Heart right ventricle (tissue), 16 donors: ENCODE results near the gene PIK3R6. TPM values are rescaled to one million over a fixed set of nuclear protein-coding genes. Genes with fewer than 3 reads are reported as not detected.

Source experiments
- ATAC-seq, 8 donors: fragments of 200-7000 bp; cut with Tn5 transposase; one replicate each; pipeline ENCODE4 v1.9.1; 2020; ENCODE audit warnings: mild to moderate bottlenecking in 8 of 8, moderate library complexity in 8 of 8, moderate number of reproducible peaks in 1 of 8
- DNase-seq, 2 donors: peaks; one replicate each; pipeline ENCODE4 v3.0.0-alpha.2; 2020
- H3K27ac ChIP-seq, 10 donors: fragments of 200-600 bp; sonication (generic) in 2 of 10; one replicate each; pipeline versions ENCODE4 v1.5.0 to v1.8.0; 2020 to 2022; ENCODE audit warnings: mild to moderate bottlenecking in 3 of 10
- H3K27me3 ChIP-seq, 7 donors: fragments of 200-600 bp; one replicate each; pipeline ENCODE4 v1.8.0; 2021 to 2022; ENCODE audit warnings: mild to moderate bottlenecking in 2 of 7
- H3K36me3 ChIP-seq, 9 donors: fragments of 200-600 bp; sonication (generic) in 1 of 9; one replicate each; pipeline versions ENCODE4 v1.5.0 to v1.8.0; 2020 to 2022; ENCODE audit warnings: mild to moderate bottlenecking in 2 of 9
- H3K4me1 ChIP-seq, 9 donors: fragments of 200-600 bp; sonication (generic) in 1 of 9; one replicate each; pipeline versions ENCODE4 v1.5.0 to v1.8.0; 2020 to 2022; ENCODE audit warnings: mild to moderate bottlenecking in 4 of 9
- H3K4me3 ChIP-seq, 10 donors: fragments of 200-600 bp; sonication (generic) in 2 of 10; one replicate each; pipeline versions ENCODE4 v1.5.0 to v1.8.0; 2020 to 2022; ENCODE audit warnings: mild to moderate bottlenecking in 7 of 10, moderate library complexity in 2 of 10
- H3K9me3 ChIP-seq, 11 donors: fragments of 200-600 bp in 10 of 11; sonication (generic) in 2 of 11; one replicate each; pipeline versions ENCODE4 v1.5.0 to v1.8.0; 2013 to 2022; ENCODE audit warnings: mild to moderate bottlenecking in 2 of 11, control low read depth in 1 of 11, moderate library complexity in 1 of 11
- WGBS, 2 donors: extraction: QIAGEN DNeasy Blood & Tissue Kit; methylation state at CpG; one replicate each; pipeline ENCODE4 v1.1.7; 2013; ENCODE audit warnings: inconsistent platforms in 1 of 2; 5-methylcytosine and 5-hydroxymethylcytosine counted together
- intact Hi-C, 10 donors: fragments of 100-400 bp; cut with DNase I; formaldehyde crosslinking; loops; one replicate each; pipeline versions ENCODE4 v1.11.1 to v1.14.2; 2022
- polyA plus RNA-seq, 2 donors: library from polyadenylated mRNA; stranded (reverse); fragments of 200-250 nt; gene quantifications; one replicate each; pipeline ENCODE4 v1.2.3, GENCODE V29; 2013
- total RNA-seq, 10 donors: library from RNA; stranded (reverse); fragmentation: NEBNext Ultra II Directional in 3 of 10; extraction: Animal tissue kit (Norgen Biotek cat#: 25700) in 3 of 10; gene quantifications; one replicate each; pipeline versions ENCODE4 v1.2.1 to v1.2.4, GENCODE V29; 2021 to 2023
- TF ChIP-seq, protein P1 (sequence below), 9 donors: fragments of 200-600 bp; sonication (generic) in 2 of 9; IDR thresholded peaks; one replicate each; pipeline versions ENCODE4 v1.5.0 to v1.8.0; 2021 to 2022; ENCODE audit warnings: antibody characterized with exemption in 9 of 9, mild to moderate bottlenecking in 5 of 9, moderate library complexity in 1 of 9
- donor health status: Arrhythmogenic right ventricular cardiomyopathy.
- donor health status: ischemic (EF 13 %, LVEDD 7.1; RV severe dilation, severe dysfunction).
- donor health status: healthy with polysubstance abuse.
- donor health status: DM: no; HTN: yes; CAD: no.
- donor health status: DM: no; HTN: no; CAD: no.
- donor health status: ischemic (EF 25% LVEDD 6.9; RV normal size, moderate dysfunction).
- donor health status: ischemic (EF 25% LVEDD 5.7; RV mildly dilated, moderate dysfunction).
- donor health status: healthy.
- donor health status: DM: yes; HTN: yes; CAD: no.
- donor health status: Ischemic cardiomyopathy.
- donor health status: ischemic (EF 35%, LVEDD 5.7; RV mildly dilated, moderate dysfunction).
- donor health status: nonischemic (EF 11% LVEDD 7.7; RV severe dilation, severe dysfunction).
- donor health status: DM: yes; HTN: yes; CAD: no.
- donor health status: PGD.
- donor health status: ischemic (EF 29% LVEDD 5.4; RV normal size, mild dysfunction).
- donor health status: nonischemic (EF 23%, LVEDD 6.1; RV moderate dilation, normal function).

Gene PIK3R6
- total and polyA plus RNA-seq, 12 donors, result 0.32 to 3.4 (median 1.0) TPM

DNA sequence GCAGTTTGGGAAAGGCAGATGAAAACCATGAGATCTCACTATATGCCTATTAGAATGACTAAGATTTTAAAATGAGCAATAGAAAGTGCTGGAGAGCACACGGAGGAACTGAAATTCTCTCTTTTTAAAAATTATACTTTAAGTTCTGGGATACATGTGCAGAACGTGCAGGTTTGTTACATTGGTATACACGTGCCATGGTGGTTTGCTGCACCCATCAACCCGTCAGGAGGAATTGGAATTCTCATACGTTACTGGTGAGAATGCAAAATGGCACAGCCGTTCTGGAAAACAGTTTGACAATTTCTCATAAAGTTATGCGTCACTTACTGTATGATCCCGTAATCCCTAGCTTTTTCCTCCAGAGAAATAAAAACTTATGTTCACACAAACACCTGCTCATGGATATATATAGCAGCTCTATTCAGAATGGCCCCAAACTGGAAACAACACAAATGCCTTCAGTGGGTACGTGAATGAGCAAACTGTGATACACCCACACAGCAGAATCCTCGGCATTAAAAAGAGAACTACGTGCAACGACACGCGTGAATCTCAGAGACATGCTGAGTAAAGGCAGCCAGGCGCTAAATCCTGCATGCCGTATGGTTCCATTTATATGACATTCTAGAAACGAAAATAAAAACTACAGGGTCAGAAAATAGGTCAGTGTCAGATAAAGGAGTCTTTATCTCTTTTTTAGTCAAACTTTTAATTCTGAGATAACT lies 11.8 kb downstream of the PIK3R6 start:
- Histone ChIP-seq H3K9me3 (no peaks in the 10 kb centered on the region), H3K36me3 (no peaks in the 10 kb centered on the region), H3K27me3 (no peaks in the 10 kb centered on the region), H3K27ac (no peak overlapping the region), H3K4me3 (no peak overlapping the region), H3K4me1 (peaks cover 0 to 39% (median 24%) of the 10 kb centered on the region in 9 donors)
- DNase-seq, result no peak
- intact Hi-C loops, result no loop called here
- ATAC-seq, result no peak
- TF ChIP-seq, protein P1, sequence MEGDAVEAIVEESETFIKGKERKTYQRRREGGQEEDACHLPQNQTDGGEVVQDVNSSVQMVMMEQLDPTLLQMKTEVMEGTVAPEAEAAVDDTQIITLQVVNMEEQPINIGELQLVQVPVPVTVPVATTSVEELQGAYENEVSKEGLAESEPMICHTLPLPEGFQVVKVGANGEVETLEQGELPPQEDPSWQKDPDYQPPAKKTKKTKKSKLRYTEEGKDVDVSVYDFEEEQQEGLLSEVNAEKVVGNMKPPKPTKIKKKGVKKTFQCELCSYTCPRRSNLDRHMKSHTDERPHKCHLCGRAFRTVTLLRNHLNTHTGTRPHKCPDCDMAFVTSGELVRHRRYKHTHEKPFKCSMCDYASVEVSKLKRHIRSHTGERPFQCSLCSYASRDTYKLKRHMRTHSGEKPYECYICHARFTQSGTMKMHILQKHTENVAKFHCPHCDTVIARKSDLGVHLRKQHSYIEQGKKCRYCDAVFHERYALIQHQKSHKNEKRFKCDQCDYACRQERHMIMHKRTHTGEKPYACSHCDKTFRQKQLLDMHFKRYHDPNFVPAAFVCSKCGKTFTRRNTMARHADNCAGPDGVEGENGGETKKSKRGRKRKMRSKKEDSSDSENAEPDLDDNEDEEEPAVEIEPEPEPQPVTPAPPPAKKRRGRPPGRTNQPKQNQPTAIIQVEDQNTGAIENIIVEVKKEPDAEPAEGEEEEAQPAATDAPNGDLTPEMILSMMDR (IDR thresholded peaks at IDR 0.05), result no peak
- 78 to 84% methylated on average over 17 of the region's 17 CpGs for WGBS, 2 donors

DNA sequence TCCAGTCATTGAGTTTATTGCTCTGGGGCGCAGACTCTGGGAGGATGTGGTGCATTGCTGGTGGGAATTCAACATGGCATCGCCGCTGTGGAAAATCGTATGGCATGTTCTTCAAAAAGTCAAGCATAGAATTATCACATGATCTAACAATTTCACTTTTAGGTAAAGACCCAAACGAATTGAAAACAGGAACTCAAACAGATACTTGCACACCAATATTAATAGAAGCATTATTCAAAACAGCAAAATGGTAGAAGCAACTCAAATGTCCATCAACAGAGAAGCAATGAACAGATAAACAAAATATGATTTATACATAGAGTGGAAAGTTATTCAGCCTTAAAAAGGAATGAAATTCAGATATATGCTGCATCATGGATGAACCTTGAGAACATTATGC lies 15.9 kb downstream of the PIK3R6 start:
- DNase-seq (no peak), ATAC-seq (no peak)
- no peak overlapping the region for H3K27ac ChIP-seq
- 92 to 93% methylated on average over 5 of the region's 5 CpGs for WGBS, 2 donors
- TF ChIP-seq, protein P1 (IDR thresholded peaks at IDR 0.05), result no peak
- H3K27me3 ChIP-seq, result no peaks in the 10 kb centered on the region
- peaks cover 0 to 11% (median 0%) of the 10 kb centered on the region in 9 donors for H3K36me3 ChIP-seq
- H3K4me1 ChIP-seq, result peaks cover 0 to 26% (median 4%) of the 10 kb centered on the region in 9 donors
- no peak overlapping the region for H3K4me3 ChIP-seq
- intact Hi-C loops, result no loop called here
- H3K9me3 ChIP-seq, result no peaks in the 10 kb centered on the region

DNA sequence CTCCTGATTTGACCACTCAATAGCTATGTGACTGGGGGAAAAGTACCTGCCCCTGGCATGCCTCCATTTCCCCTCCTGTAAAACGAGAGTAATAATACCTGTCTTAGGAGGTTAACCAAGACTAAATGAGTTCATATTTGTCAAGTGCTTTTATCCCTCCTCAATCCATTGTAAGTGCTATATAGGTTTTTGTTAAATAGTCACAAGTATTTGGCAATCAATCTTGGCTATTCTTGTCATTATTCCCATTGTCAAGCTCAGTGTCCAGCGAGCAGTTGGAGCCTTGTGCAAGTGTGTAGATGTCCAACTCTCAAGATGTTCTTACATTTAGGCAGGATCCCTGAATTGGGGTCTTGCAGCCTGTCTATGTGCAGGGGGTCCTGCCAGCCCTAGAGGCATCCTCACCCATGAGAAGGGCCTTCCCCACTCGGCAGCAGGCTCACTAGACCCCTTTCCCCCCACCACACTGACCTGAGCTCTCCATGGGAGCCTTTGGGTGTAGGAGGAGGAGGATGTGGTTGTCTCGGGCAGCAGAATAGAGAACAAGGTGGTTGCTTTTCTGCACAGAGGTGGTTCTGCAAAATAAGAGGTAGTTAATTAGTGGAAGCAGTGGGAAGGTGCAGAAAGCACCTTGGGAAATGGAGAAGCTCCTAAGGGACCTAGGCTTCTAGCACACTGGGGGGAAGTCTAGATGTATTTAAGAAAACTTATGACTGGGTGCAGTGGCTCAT lies 18.0 kb downstream of the PIK3R6 start:
- WGBS, 2 donors, result 86 to 91% methylated on average over 4 of the region's 4 CpGs
- TF ChIP-seq, protein P1 (IDR thresholded peaks at IDR 0.05), result no peak
- peaks cover 0 to 25% (median 0%) of the 10 kb centered on the region in 9 donors for H3K4me1 ChIP-seq
- H3K27ac ChIP-seq, result peak overlapping the region in 1 of 10 donors; percentile 42
- no peaks in the 10 kb centered on the region for H3K27me3 ChIP-seq
- ATAC-seq (no peak), DNase-seq (no peak)
- H3K36me3 ChIP-seq, result peaks cover 0 to 11% (median 0%) of the 10 kb centered on the region in 9 donors
- no peaks in the 10 kb centered on the region for H3K9me3 ChIP-seq
- intact Hi-C loops, result no loop called here
- H3K4me3 ChIP-seq, result no peak overlapping the region

DNA sequence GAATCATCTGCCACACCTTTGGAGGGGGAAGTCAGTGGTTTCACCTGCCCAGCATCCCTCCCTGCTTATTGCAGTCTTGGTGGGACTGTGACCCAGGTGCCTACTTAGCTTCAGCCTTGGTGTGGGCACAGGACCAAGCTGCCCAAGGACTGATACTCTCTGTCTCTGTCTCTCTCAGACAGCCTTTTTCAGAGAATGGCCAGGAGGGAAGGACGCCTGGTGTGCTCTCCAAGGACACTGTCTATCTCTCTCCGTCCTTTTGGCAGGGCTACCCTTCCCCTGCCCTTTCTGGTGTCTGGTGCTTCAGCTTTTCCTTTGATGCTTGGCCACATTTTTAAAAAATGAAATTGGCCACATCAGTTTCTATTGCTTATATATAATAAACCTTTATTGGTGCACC lies 19.6 kb downstream of the PIK3R6 start:
- peaks cover 0 to 25% (median 9%) of the 10 kb centered on the region in 9 donors for H3K4me1 ChIP-seq
- peaks cover 0 to 11% (median 0%) of the 10 kb centered on the region in 9 donors for H3K36me3 ChIP-seq
- 45 to 65% methylated on average over 2 of the region's 2 CpGs for WGBS, 2 donors
- no peaks in the 10 kb centered on the region for H3K9me3 ChIP-seq
- ATAC-seq (peak; percentile 18 to 89 (median 74)), DNase-seq (no peak)
- H3K4me3 ChIP-seq, result no peak overlapping the region
- TF ChIP-seq, protein P1 (IDR thresholded peaks at IDR 0.05), result no peak
- H3K27ac ChIP-seq, result peak overlapping the region in 9 of 10 donors; percentile 45 to 84 (median 78)
- no peaks in the 10 kb centered on the region for H3K27me3 ChIP-seq
- intact Hi-C loops, result no loop called here
